Pulmonary artery endothelial cell (primary cell): ENCODE data around the gene PXK. TPM values are rescaled to one million over a fixed set of nuclear protein-coding genes. Genes with fewer than 3 reads are reported as not detected.
"Not testable (repeated sequence)": the region's sequence is repeated elsewhere in the genome, so short reads cannot be mapped to it uniquely, and the experiment has no call there.

Experiments
- DNase-seq: peaks from one replicate; pipeline ENCODE4 v3.0.0-alpha.2; 2011; ENCODE audit warnings: low read depth, low spot score
- total RNA-seq: library from RNA; depleted of rRNA; stranded (reverse); fragments of >200 nt; gene quantifications from 2 replicates; pipeline ENCODE4 v1.2.3, GENCODE V29; 2014

The PXK gene
- total RNA-seq, 1 donor from 2014 or later = 13.6 TPM

DNA sequence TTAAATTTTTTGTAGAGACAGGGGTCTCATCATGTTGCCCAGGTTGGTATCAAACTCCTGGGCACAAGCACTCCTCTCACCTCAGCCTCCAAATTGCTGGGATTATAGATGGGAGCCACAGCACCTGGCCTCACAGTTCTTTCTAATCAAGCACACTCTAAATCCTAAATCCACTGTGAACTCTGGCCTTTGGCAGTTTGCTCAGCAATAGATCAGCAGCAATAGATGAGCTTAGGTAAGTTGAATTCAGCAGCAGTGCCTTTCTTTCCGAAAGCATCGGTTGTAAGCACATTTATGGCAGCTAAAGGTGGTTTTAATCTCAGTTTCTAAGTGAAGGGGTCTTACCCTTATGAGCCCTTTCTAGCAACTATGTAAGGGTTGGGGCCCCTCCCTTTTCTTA lies 84.4 kb downstream of the PXK start:
- no peak for DNase-seq

DNA sequence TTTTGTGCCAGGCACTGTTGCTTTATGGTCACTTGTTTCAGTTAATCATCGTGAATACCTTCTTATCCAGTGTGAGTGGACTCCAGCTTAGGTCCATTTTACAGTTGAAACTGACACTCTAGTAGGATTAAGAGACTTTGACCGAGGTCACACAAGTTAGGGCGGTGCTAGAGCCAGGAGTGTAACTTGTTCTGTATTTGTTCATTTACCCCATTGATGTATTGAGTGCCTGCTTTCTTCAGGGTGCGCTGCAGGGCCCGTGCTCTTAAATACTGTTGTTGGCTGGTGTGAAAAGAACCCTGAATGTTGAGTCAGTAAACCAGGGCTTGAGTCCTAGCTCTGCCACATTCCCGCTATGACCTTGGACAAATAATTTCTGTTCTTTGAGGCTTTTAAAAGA lies 85.5 kb downstream of the PXK start:
- no peak for DNase-seq

DNA sequence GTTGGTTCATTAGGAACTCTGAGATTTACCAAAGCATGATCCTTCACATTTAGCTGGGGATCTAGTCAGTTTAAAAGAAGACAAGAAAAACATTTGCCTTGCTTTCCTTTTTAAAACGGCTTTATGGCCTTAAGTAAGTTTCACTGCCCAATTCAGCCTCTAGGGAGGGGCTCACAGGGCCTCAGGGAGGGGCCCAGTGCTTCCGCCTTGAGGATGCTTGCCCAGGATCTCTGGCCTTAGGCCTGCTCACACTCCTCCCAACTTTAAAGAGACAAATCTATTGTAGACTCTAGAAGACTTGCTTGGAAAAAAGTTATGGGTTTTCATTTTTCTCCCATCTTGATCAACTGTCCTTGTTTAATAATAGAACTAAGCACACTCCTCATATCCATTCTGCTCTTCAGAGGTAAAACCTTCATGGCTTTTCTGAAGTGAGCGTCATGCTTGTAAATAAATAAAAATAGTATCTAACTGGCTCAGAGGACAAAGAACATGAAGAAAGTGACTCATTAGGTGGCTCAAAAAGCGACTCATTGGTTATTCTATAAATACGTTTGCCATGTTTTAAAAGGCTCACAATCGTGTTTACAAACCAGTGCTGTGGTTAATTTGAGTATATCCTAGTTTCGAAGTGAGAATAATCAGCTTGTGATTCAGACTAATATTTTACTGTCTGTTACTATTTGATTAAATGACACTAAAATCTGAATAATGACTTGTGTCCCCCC lies 87.3 kb downstream of the PXK start:
- no peak for DNase-seq

DNA sequence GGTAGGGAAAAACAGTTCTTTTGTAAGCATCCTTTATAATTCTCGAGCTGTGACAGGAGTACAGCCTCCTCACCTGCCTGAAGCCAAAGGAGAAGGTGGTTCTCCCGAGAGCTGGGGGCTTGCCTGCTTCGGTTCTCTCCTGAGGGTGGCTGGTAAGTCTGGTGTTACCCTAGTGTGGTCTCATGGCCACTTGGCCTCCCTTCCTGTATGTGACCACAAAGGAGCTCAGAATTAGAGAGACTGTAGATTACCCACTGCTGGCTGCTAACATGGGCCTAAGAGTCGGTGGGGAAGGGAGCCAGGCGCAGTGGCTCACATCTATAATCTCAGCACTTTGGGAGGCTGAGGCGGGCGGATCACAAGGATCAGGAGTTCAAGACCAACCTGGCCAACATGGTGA lies 88.3 kb downstream of the PXK start:
- no peak for DNase-seq

DNA sequence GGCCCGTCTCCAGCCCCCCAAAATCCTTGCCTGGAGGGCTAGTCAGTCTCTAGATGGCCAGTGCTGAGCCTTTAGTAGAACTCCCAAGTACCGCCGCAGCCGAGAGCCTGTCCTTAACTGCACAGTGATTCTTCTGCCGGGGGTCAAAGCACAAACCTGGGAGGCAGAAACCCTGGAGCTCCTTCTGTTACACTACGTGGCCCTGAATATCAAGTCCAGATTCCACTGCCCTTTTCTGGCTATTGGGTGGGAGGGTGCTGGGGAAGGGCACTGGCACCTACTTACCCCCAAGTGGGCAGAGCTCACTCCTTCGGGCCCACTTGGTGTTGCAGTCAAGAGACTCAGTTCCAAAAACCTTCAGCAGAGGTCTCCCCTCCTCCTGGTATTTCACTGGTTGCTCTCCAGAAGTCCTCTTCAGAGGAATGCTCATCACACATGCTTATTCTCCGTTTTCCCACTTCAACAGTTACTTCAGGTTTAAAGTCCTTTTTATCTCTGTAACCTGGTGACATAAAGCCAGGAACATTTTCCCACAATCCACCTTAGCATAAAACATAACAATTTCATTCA lies 90.1 kb downstream of the PXK start:
- no peak for DNase-seq

DNA sequence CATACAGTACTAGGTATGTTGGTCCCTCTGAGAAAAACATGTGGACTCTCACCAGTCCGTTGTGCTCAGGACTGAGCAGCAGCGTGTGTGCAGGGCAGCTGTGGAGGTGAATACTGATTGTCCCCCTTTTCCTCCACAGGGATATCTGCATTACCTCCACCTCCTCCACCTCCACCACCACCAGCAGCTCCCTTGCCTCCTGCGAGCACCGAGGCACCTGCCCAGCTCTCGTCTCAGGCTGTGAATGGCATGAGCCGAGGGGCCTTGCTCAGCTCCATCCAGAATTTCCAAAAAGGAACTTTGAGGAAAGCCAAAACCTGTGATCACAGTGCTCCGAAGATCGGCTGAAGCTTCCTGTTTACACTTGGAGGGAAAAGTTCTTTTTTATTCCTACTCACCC lies 91.9 kb downstream of the PXK start:
- DNase-seq = no peak

DNA sequence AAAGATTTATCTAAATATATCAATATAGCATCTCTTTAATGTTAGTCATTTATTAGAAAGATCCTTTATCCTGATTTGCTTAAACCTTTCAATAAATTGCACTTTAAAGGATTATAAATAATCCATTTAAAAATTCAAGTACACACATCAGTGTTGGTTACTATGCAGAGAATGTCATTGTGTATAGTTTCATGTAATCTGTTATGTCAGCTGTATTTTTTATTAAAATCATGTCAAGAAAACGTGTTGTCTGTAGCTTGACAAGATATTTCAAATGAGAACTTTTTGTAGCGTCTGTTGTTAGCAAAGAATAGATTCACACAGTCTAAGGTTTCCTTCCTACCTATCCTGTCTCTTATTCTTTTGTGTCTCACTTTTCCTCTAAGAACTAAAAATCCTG lies 93.1 kb downstream of the PXK start:
- DNase-seq = no peak

DNA sequence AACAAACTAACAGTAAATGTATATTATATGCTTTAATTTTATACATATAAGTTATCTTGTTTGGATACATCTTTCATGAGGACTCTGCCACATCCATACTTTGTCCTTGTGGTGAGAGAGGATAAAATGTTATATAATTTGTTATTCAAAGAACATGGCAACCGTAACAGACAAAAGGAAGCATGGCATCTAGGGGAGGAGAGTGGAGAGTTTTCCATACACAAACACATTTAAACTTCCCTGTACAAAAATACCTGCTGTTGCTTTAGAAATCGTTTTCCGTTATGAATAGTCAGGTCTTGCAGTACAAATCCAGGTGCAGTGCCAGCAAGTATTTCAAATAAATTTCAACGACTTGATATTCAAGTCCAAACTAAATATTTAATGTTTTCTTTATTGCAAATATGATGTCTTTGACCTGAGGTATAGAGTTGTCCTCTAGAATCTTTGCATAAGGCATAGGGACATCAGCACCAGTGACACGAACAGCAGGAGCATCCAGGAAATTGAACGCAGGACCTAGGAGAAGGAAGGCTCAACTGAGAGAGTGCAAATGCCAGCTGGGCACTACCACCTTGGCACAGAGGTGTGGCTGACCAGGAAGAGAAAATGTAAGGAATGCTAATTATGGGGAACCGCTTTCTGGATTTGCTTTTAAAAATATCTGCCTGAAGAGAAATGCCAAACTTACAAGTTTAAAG lies 95.1 kb downstream of the PXK start:
- DNase-seq = no peak

DNA sequence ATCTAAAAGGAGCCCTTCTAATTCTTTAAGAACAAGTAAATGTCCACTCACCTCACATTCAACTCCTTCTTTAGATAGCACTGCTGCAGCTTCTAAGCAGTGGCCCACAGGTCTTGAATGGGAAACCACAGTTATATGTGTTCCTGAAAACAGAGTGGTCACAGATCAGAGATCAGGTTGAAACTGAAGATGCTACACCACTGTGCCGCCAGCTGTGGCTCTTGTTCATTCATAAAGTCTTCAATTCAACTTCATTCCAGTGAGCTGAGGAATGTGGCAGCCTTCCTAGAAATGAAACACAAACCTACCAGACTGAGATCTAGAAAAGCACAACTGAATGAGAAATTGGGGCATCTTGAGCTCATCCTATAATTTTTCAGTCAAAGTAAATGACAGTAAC lies 97.0 kb downstream of the PXK start:
- DNase-seq = no peak

DNA sequence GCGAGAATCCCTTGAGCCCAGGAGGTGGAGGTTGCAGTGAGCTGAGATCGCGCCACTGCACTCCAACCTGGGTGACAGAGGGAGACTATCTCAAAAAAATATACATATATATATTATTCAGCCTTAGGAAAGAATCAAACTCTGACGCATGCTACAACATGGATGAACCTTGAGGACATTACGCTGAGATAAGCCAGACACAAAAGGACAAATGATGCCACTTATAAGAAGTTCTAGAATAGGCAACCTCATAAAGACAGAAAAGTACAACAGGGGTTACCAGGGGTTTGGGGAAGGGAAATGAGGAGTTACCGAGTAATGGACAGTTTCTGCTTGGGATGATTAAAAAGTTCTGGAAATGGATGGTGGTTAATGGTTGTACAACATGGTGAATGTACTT lies 100.2 kb downstream of the PXK start:
- DNase-seq = no peak

DNA sequence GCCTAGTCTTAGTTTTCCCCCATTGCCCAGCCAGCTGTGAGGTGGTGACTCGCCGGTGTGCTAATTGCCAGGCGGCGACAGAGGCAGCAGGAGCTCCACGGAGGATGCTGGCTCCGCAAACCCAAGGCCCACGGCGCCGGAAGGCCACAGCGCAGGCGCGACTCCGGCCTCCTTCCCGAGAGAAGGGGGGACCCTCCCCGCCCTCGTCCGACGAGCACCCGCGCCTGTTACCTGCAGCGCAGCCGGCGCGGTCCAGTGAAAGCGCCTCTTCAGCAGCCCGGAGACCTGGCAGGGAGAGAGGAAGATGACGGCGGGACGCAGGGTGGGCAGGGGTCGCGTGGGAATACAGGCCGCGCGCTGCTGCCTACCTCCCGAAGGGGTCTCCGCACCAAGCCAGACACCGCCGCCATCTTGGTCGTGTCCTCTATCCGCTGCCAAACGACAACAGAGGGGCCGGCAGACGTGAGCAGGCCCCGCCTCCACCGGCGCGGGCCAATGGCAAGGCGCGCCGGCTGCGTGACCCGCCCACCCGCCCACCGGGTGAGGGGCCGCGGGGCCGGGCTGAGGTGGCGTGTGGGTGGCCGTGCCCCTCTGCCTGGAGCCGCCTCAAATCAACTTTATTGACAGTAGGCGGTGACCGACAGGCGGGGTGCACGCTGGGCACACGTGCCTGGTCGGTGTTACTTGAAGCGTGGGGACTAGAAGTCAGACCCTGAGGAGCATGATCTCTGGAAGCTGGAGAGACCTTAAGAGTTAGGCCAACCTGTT lies 100.9 kb downstream of the PXK start, which contains the start of gene PDHB:
Gene PDHB, minus strand, starts transcription at position 433 of the 768 bp plus-strand sequence. Its CDS starts 23 bp downstream, at position 410.
- DNase-seq = peak; percentile 58

DNA sequence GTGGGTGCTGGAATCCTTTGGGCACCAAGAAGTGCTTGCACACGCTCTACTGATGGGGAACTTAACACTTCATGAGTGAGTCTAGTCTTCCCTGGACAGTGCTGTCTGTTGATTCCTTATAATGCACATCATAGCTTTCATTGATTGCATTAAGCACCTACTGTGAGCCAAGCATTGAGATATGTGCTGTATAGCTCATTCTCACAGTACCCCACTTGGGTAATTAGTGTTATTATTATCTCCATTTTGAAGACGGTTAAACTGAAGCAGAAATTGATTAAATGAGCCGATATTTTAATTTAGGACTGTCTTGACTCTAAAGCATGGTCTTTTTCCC lies 101.4 kb downstream of the PXK start:
- no peak for DNase-seq

DNA sequence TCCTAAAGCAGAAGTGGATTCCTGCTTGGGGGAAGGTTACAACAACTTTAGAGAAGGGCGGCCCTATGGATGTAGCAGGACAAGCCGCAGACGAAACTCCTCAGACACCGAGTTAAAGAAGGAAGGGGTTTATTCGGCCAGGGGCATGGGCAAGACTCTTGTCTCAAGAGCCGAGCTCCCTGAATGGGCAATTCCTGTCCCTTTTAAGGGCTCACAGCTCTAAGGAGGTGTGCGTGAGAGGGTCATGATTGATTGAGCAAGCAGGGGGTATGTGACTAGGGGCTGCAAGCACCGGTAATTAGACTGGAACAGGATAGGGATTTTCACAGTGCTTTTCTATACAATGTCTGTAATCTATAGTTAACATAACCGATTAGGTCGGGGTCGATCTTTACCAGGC lies 101.8 kb downstream of the PXK start:
- DNase-seq = no peak

DNA sequence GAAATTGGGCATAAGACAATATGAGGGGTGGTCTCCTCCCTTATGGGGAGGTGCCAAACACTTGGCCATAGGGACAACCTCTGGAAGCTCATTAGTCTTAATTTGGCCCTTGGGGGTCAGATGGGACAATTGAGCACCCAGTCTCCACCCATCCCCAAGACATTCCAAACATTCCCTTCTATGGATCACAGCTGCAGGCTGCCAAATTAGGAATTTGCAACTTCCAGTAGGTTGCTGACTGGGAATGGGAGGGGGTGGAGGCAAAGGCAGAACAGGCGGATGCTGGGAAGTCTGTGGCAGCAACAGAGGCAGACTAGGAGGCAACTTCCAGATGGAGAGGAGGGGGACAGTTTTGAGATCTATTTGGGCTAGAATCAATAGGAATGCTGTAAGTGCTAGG lies 102.3 kb downstream of the PXK start:
- no peak for DNase-seq

DNA sequence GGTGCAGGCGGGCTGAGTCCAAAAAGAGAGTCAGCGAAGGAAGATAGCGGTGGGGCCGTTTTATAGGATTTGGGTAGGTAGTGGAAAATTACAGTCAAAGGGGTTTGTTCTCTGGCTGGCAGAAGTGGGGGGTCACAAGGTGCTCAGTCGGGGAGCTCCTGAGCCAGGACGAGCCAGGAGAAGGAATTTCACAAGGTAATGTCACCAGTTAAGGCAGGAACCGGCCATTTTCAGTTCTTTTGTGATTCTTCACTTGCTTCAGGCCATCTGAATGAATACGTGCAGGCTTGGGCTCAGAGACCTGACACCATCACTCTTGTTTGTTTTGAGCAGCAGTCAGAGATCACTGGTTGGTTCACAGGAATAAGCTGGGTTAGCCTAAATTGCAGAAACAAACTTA lies 104.6 kb downstream of the PXK start:
- DNase-seq = not testable (repeated sequence)

DNA sequence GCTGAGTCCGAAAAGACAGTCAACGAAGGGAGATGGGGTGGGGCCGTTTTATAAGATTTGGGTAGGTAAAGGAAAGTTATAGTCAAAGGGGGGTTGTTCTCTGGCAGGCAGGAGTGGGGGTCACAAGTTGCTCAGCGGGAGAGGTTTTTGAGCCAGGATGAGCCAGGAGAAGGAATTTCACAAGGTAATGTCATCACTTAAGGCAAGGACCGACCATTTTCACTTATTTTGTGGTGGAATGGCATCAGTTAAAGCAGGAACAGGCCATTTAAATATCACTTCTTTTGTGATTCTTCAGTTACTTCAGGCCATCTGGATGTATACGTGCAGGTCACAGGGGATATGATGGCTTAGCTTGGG lies 108.3 kb downstream of the PXK start:
- not testable (repeated sequence) for DNase-seq

DNA sequence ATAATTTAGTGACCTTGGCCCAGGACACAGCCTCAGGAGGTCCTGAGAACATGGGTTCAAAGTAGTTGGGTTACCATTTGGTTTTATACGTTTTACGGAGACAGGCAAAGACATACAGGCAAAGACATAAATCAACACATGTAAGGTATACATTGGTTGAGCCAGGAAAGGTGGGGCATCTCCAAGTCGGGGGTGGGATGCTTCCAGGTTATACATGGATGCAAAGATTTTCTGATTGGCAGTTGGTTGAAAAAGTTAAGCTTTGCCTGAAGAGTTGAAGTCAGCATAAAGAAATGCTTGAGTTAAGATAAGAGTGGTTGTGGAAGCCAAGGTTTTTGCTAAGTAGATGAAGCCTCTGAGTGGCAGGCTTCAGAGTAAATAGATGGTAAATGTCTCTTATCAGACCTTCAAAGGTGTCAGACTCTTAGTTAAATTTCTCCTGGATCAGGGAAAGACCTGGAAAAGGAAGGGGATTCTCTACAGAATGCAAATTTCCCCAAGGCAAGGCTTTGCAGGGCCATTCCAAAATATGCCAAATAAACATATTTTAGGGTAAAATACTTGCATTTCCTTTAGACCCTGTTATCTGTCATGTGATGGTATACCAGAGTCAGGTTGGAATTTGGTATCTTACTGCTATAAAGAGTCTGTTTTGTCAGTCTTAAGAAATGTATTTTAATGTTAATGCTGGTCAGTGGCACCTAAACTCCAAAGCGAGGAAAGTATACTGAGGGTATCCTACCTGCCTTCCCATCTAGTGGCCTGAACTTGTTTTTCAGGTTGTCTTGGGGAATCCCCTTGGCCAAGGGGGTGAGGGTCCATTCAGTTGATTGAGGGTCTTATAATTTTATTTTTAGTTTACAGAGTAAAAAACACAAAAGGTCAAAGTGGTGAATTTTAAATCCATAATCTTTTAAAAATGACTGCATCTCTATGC lies 109.1 kb downstream of the PXK start:
- DNase-seq = no peak

DNA sequence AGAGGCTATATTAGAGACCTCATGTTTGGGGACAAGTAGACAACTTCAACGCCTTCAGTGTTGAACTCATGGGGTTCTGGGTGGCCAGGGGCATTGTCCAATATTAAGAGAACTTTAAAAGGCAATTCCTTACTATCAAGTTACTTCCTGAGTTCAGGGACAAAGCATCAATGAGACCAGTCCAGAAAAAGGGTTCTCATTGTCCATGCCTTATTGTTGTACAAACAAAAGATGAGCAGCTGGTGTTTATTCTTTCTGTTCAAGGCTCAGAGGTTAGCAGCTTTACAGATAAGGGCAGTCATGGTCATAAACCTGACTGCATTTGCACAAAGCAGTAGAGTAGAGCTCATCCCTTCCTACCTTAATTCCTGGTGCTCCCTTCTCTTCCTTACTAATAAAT lies 119.5 kb downstream of the PXK start:
- DNase-seq = no peak

DNA sequence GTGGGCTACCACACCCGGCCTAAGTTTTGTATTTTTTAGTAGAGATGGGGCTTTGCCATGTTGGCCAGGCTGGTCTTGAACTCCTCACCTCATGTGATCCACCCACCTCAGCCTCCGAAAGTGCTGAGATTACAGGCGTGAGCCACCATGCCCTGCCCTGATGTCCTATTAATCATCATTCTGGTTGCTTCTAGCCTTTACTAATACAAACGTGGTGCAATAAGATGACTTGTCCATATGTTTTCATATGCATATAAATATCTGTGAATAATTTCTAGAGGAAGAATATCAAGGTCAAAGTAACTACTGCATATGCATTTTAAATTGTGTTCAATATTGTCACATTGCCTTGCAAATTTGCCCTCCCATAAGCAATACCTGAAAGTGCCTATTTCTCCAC lies 126.5 kb downstream of the PXK start:
- no peak for DNase-seq

DNA sequence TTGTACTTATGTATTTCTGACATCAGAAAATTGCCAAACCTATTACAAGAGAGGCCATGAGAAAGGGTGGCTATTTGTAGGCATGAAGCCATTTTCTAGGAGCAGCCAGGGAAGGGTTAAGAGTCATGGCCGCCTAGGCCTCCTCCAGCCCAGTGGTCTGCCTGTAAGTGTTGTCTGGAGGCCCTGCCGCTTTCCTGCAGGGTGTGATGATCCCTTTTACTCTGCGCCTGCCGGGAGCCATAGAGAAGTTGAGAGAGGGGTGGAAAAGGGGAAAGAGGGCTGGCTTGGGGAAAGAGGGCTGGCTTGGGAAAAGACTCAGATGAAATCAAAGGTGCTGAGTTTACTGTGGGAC lies 130.1 kb downstream of the PXK start:
- no peak for DNase-seq
